IMR-90 (cell line): Measurements from ENCODE around the gene OSBPL3.
A peak's percentile ranks its signal among the peaks of the same experiment; 100 is the strongest.

Experiments used
- MAFK ChIP-seq: IDR thresholded peaks from 2 replicates; pipeline ENCODE4 v1.6.1; 2012; ENCODE audit warnings: low read depth, low read length, improper control_type of control experiment
- POLR2A ChIP-seq: IDR thresholded peaks from 2 replicates; pipeline ENCODE4 v1.6.1; 2012; ENCODE audit warnings: mild to moderate bottlenecking, low read depth, low read length
- RFX5 ChIP-seq: IDR thresholded peaks from 2 replicates; pipeline ENCODE4 v1.8.0; 2012; ENCODE audit warnings: low read depth, mild to moderate bottlenecking, low read length, moderate library complexity
- TF ChIP-seq, protein P1 (sequence below): conservative IDR thresholded peaks from 2 replicates; pipeline ENCODE4 v1.5.1; 2012; ENCODE audit warnings: mild to moderate bottlenecking, low read depth, low read length, improper control_type of control experiment

DNA sequence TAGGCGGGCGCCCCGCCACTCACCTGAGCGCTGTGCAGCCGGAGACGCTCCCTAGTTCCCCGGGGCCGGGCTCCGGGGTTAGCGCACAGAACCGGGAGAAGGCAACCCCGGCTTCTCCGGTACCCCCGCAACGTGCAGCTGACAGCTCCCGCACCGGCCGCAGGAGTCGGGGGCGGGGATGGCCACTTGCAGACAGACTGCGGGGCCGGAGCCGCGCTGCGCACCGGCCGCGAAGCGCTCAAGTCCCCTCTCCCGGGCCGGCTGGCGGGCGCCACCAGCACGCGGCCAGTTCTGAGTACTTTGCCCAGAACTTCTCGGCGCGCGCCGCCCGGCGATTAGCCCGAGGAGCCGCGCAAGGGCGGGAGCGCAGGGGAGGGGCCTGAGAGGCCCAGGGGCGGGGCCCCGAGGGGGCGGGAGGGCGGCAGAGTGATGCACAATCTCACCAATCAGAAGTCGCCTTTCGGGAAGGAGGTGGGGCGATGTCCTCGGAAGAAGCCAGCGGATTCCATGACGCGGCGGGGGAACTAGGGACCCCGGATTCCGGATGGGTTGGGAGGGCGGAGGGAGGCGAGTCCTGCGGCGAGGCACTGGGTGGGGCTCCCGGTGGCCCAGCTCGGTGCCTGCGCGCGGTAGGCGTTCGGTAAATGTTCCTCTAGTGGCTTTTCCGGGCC lies at the start of gene OSBPL3:
- TF ChIP-seq, protein P1, sequence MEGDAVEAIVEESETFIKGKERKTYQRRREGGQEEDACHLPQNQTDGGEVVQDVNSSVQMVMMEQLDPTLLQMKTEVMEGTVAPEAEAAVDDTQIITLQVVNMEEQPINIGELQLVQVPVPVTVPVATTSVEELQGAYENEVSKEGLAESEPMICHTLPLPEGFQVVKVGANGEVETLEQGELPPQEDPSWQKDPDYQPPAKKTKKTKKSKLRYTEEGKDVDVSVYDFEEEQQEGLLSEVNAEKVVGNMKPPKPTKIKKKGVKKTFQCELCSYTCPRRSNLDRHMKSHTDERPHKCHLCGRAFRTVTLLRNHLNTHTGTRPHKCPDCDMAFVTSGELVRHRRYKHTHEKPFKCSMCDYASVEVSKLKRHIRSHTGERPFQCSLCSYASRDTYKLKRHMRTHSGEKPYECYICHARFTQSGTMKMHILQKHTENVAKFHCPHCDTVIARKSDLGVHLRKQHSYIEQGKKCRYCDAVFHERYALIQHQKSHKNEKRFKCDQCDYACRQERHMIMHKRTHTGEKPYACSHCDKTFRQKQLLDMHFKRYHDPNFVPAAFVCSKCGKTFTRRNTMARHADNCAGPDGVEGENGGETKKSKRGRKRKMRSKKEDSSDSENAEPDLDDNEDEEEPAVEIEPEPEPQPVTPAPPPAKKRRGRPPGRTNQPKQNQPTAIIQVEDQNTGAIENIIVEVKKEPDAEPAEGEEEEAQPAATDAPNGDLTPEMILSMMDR = peak; percentile 33; the same call in 1 of the 2 replicates
- peak; percentile 79 for TF ChIP-seq POLR2A
- TF ChIP-seq MAFK = no peak
- TF ChIP-seq RFX5 = no peak
